MM.1S (cell line): ENCODE measurements around the gene PDE1C.
A peak's percentile ranks its signal among the peaks of the same experiment; 100 is the strongest.

Experiments used
- DNase-seq: peaks from one replicate; pipeline ENCODE4 v3.0.0-alpha.2; 2015
- H2AFZ ChIP-seq: fragments of 300-600 bp; sonication (generic); 2 replicates; pipeline ENCODE4 v1.6.0; 2016; ENCODE audit warnings: antibody characterized with exemption, low read length
- H3F3A ChIP-seq: fragments of 300-600 bp; sonication (generic); 2 replicates; pipeline ENCODE4 v1.6.1; 2016; ENCODE audit warnings: mild to moderate bottlenecking, antibody characterized with exemption, low read length, moderate library complexity, mixed read lengths; ENCODE audit not compliant: insufficient read depth
- H3K27ac ChIP-seq: fragments of 300-600 bp; sonication (generic); 2 replicates; pipeline ENCODE4 v1.5.1; 2016; ENCODE audit warnings: mild to moderate bottlenecking, low read length
- H3K27me3 ChIP-seq: fragments of 300-600 bp; sonication (generic); replicated peaks from 2 replicates; pipeline ENCODE4 v1.6.0; 2016; ENCODE audit warnings: low read length; ENCODE audit not compliant: insufficient read depth
- H3K36me3 ChIP-seq: fragments of 300-600 bp; sonication (generic); replicated peaks from 2 replicates; pipeline ENCODE4 v1.6.1; 2016; ENCODE audit warnings: mild to moderate bottlenecking, low read length, mixed read lengths; ENCODE audit not compliant: insufficient read depth
- H3K4me1 ChIP-seq: fragments of 300-600 bp; sonication (generic); 2 replicates; pipeline ENCODE4 v1.6.1; 2016; ENCODE audit warnings: low read length, mixed read lengths
- H3K4me2 ChIP-seq: fragments of 300-600 bp; sonication (generic); 2 replicates; pipeline ENCODE4 v1.6.0; 2016; ENCODE audit warnings: low read depth, low read length
- H3K4me3 ChIP-seq: fragments of 300-600 bp; sonication (generic); 2 replicates; pipeline ENCODE4 v1.5.1; 2016; ENCODE audit warnings: low read length, mixed read lengths
- H3K79me2 ChIP-seq: fragments of 300-600 bp; sonication (generic); 2 replicates; pipeline ENCODE4 v1.6.1; 2016; ENCODE audit warnings: mixed run types, low read length, mixed read lengths
- H3K9ac ChIP-seq: fragments of 300-600 bp; sonication (generic); 2 replicates; pipeline ENCODE4 v1.6.1; 2016; ENCODE audit warnings: low read length, mixed read lengths
- H3K9me2 ChIP-seq: fragments of 300-600 bp; sonication (generic); replicated peaks from 2 replicates; pipeline ENCODE4 v1.6.1; 2016; ENCODE audit warnings: mild to moderate bottlenecking, low read length, mixed read lengths; ENCODE audit not compliant: insufficient read depth
- H3K9me3 ChIP-seq: fragments of 300-600 bp; sonication (generic); replicated peaks from 2 replicates; pipeline ENCODE4 v1.6.1; 2016; ENCODE audit warnings: mild to moderate bottlenecking, low read length, mixed read lengths; ENCODE audit not compliant: insufficient read depth
- H4K20me1 ChIP-seq: fragments of 300-600 bp; sonication (generic); 2 replicates; pipeline ENCODE4 v1.6.1; 2016; ENCODE audit warnings: mild to moderate bottlenecking, low read length, moderate library complexity, mixed read lengths; ENCODE audit not compliant: insufficient read depth
- CTCF ChIP-seq: fragments of 300-600 bp; sonication (generic); IDR thresholded peaks from 2 replicates; pipeline ENCODE4 v1.5.1; 2016; ENCODE audit warnings: antibody characterized with exemption, low read length, mixed read lengths
- EZH2 ChIP-seq: fragments of 300-600 bp; sonication (generic); optimal IDR thresholded peaks from 2 replicates; pipeline ENCODE3; 2017; ENCODE audit warnings: low read depth, mild to moderate bottlenecking, antibody characterized with exemption, low read length, mixed read lengths
- EZH2phosphoT487 ChIP-seq: fragments of 300-600 bp; sonication (generic); IDR thresholded peaks from 2 replicates; pipeline ENCODE4 v1.6.1; 2018; ENCODE audit warnings: antibody characterized with exemption, low read length

PDE1C gene

DNA sequence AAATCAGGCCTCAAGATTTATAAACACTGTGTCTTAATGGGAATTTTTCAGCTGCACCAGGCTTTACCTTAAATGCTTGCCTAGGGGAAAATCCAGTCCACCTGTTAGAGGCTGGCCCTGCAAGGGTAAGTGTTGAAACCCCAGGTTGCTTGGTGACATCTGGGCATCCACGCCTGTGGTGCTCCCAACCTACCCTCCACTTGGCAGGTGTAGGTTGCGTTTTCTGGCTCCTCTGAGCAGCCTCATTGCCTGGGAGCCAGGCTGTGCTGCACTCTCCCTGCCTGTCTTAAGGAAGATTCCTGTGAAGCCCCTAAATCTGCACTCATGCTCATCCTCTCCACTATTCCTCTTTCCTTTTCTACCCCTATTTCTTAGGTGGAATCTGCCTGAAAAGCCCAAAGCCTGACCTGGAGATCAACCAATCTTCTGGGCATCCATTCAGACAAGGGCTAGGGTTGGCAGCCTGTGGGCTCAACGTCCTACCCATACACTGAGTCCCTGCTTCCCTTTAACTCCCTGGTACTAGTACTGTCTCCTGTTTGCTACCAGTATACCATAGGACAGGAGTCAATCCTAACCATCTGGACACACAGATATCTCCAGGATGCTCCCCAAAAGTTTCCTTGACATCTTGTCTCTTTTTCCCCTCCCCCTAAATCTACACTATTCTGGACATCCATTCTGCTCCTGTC, 150.4 kb downstream of the PDE1C start:
- Histone ChIP-seq H3K4me1 (no peaks in the 10 kb centered on the region), H3K4me3 (no peak overlapping the region)

GRCh38 chr7:31918706-31919393, 151.4 kb downstream of the PDE1C start:
- Histone ChIP-seq H3K27ac (no peak overlapping the region), H3K4me1 (no peaks in the 10 kb centered on the region), H3K27me3 (no peaks in the 10 kb centered on the region), H3K9ac (no peak overlapping the region), H3K9me3 (no peaks in the 10 kb centered on the region), H2AFZ (no peak overlapping the region), H3K4me2 (no peak overlapping the region), H3K79me2 (no peaks in the 10 kb centered on the region), H3K36me3 (no peaks in the 10 kb centered on the region), H3K4me3 (no peak overlapping the region), H4K20me1 (no peaks in the 10 kb centered on the region), H3F3A (no peaks in the 10 kb centered on the region), H3K9me2 (no peaks in the 10 kb centered on the region)
- DNase-seq: no peak
- no peak for TF ChIP-seq CTCF
- TF ChIP-seq EZH2: no peak
- no peak for TF ChIP-seq EZH2phosphoT487

More for the DNA sequence above, 150.4 kb downstream of the PDE1C start:
- Histone ChIP-seq H3K4me2 (no peak overlapping the region), H3K36me3 (no peaks in the 10 kb centered on the region), H3K27ac (no peak overlapping the region), H3K79me2 (no peaks in the 10 kb centered on the region), H3F3A (no peaks in the 10 kb centered on the region), H4K20me1 (no peaks in the 10 kb centered on the region), H3K9me2 (no peaks in the 10 kb centered on the region), H3K9ac (no peak overlapping the region), H3K9me3 (no peaks in the 10 kb centered on the region), H2AFZ (no peak overlapping the region), H3K27me3 (no peaks in the 10 kb centered on the region)
- peak; percentile 15 for DNase-seq
- TF ChIP-seq EZH2 (no peak), EZH2phosphoT487 (no peak), CTCF (no peak)

- H3K79me2 ChIP-seq: no peaks in the 10 kb centered on the region
- H3K9ac ChIP-seq: no peak overlapping the region
- H3K9me3 ChIP-seq: no peaks in the 10 kb centered on the region
- no peaks in the 10 kb centered on the region for H3K36me3 ChIP-seq
- H3K4me3 ChIP-seq: no peak overlapping the region
- no peak overlapping the region for H3K27ac ChIP-seq
- TF ChIP-seq CTCF: no peak
- no peak for TF ChIP-seq EZH2phosphoT487
- no peak for TF ChIP-seq EZH2
- DNase-seq: no peak
- no peaks in the 10 kb centered on the region for H3K4me1 ChIP-seq
- no peaks in the 10 kb centered on the region for H3K27me3 ChIP-seq
- no peaks in the 10 kb centered on the region for H3K9me2 ChIP-seq
- no peak overlapping the region for H3K4me2 ChIP-seq
- H4K20me1 ChIP-seq: no peaks in the 10 kb centered on the region
- no peak overlapping the region for H2AFZ ChIP-seq
- no peaks in the 10 kb centered on the region for H3F3A ChIP-seq
Measured at GRCh38 chr7:31917256-31917655, 153.0 kb downstream of the PDE1C start.
